ENCODE measurements around the gene MRGPRF. TPM values are rescaled to one million over a fixed set of nuclear protein-coding genes. Genes with fewer than 3 reads are reported as not detected.

The MRGPRF gene
- total RNA-seq, 1 donor from 2014 or later: not detected

- intact Hi-C loops (cut with micrococcal nuclease): no loop called here
Observed at GRCh38 chr11:69030301-69030700, 17.3 kb upstream of the MRGPRF start.

- intact Hi-C loops (cut with micrococcal nuclease): no loop called here
Observed at GRCh38 chr11:69027704-69028372, 14.8 kb upstream of the MRGPRF start.

GRCh38 chr11:69024509-69024908, 11.5 kb upstream of the MRGPRF start:
- intact Hi-C loops (cut with micrococcal nuclease): no loop called here

GRCh38 chr11:69022260-69022659, 9.2 kb upstream of the MRGPRF start:
- intact Hi-C loops (cut with micrococcal nuclease): no loop called here

- intact Hi-C loops (cut with micrococcal nuclease): no loop called here
Observed at GRCh38 chr11:69018924-69019323, 5.9 kb upstream of the MRGPRF start.

GRCh38 chr11:69017951-69018350, 4.9 kb upstream of the MRGPRF start:
- intact Hi-C loops (cut with micrococcal nuclease): no loop called here

GRCh38 chr11:69014898-69015549, 2.0 kb upstream of the MRGPRF start:
- intact Hi-C loops (cut with micrococcal nuclease): no loop called here

GRCh38 chr11:69014084-69014851, 1.2 kb upstream of the MRGPRF start:
- intact Hi-C loops (cut with micrococcal nuclease): no loop called here

- intact Hi-C loops (cut with micrococcal nuclease): no loop called here
Observed at GRCh38 chr11:69012092-69013008, 696 bp downstream of the MRGPRF start.

- intact Hi-C loops (cut with micrococcal nuclease): no loop called here
Observed at GRCh38 chr11:69011624-69012091, 1.4 kb downstream of the MRGPRF start.

GRCh38 chr11:69010964-69011623, 2.0 kb downstream of the MRGPRF start:
- intact Hi-C loops (cut with micrococcal nuclease): no loop called here

- intact Hi-C loops (cut with micrococcal nuclease): no loop called here
Observed at GRCh38 chr11:69010361-69010891, 2.6 kb downstream of the MRGPRF start.

GRCh38 chr11:69009441-69010211, 3.4 kb downstream of the MRGPRF start:
- intact Hi-C loops (cut with micrococcal nuclease): no loop called here

- intact Hi-C loops (cut with micrococcal nuclease): no loop called here
Observed at GRCh38 chr11:69008737-69009440, 4.2 kb downstream of the MRGPRF start.

GRCh38 chr11:69007975-69008381, 5.1 kb downstream of the MRGPRF start:
- intact Hi-C loops (cut with micrococcal nuclease): no loop called here

- intact Hi-C loops (cut with micrococcal nuclease): no loop called here
Observed at GRCh38 chr11:69006816-69007215, 6.2 kb downstream of the MRGPRF start.

GRCh38 chr11:69005631-69006368, 7.2 kb downstream of the MRGPRF start:
- intact Hi-C loops (cut with micrococcal nuclease): no loop called here

- intact Hi-C loops (cut with micrococcal nuclease): no loop called here
Observed at GRCh38 chr11:69005183-69005630, 7.8 kb downstream of the MRGPRF start.

Measured in T-helper 1 cell treated with Interleukin-12 subunit alpha and Interleukin-12 subunit beta and Interleukin-4 antibody, amounts not matched to agents 30 ng/mL and 1 ng/mL, for 36 hours (primary cell).